SH-SY5Y (cell line): Measurements from ENCODE around the gene SHOC1.

ENCODE experiments used
- GATA2 ChIP-seq: IDR thresholded peaks from 2 replicates; pipeline ENCODE4 v1.6.1; 2011; ENCODE audit warnings: mild to moderate bottlenecking, low read depth, low read length
- GATA3 ChIP-seq: IDR thresholded peaks from 2 replicates; pipeline ENCODE4 v1.6.1; 2011; ENCODE audit warnings: low read depth, mild to moderate bottlenecking, low read length, moderate library complexity

- TF ChIP-seq GATA2: no peak
- TF ChIP-seq GATA3: no peak
Observed at GRCh38 chr9:111838439-111838838, 43.7 kb upstream of the SHOC1 start.
